DMS153 (cell line): Measurements from ENCODE around the gene DNMT3A.
A peak's percentile ranks its signal among the peaks of the same experiment; 100 is the strongest.

Source experiments
- DNase-seq: peaks from one replicate; lab custom pipeline; 2025; lab: John Stamatoyannopoulos, UW

The DNMT3A gene

GRCh38 chr2:25343187-25343825 is 1.6 kb upstream of the DNMT3A start:
- no peak for DNase-seq

GRCh38 chr2:25342372-25343186 is 854 bp upstream of the DNMT3A start:
- DNase-seq: peak; percentile 62

- DNase-seq: no peak
Measured at GRCh38 chr2:25341011-25341727, 556 bp downstream of the DNMT3A start.

- no peak for DNase-seq
Measured at GRCh38 chr2:25340181-25340921, 1.4 kb downstream of the DNMT3A start.

- peak; percentile 50 for DNase-seq
Measured at GRCh38 chr2:25339791-25340180, 1.9 kb downstream of the DNMT3A start.

- DNase-seq: no peak
Measured at GRCh38 chr2:25339211-25339674, 2.5 kb downstream of the DNMT3A start.

GRCh38 chr2:25338401-25338800 is 3.3 kb downstream of the DNMT3A start:
- no peak for DNase-seq

GRCh38 chr2:25337891-25338290 is 3.8 kb downstream of the DNMT3A start:
- no peak for DNase-seq

GRCh38 chr2:25337276-25337675 is 4.4 kb downstream of the DNMT3A start:
- DNase-seq: no peak

- DNase-seq: no peak
Measured at GRCh38 chr2:25336383-25336841, 5.3 kb downstream of the DNMT3A start.

GRCh38 chr2:25335971-25336370 is 5.8 kb downstream of the DNMT3A start:
- no peak for DNase-seq

- DNase-seq: no peak
Measured at GRCh38 chr2:25335204-25335603, 6.5 kb downstream of the DNMT3A start.

- DNase-seq: no peak
Measured at GRCh38 chr2:25334482-25334881, 7.2 kb downstream of the DNMT3A start.

GRCh38 chr2:25333981-25334380 is 7.7 kb downstream of the DNMT3A start:
- no peak for DNase-seq

- DNase-seq: no peak
Measured at GRCh38 chr2:25332571-25332970, 9.2 kb downstream of the DNMT3A start.

- no peak for DNase-seq
Measured at GRCh38 chr2:25331686-25332365, 9.9 kb downstream of the DNMT3A start.

- no peak for DNase-seq
Measured at GRCh38 chr2:25330937-25331336, 10.8 kb downstream of the DNMT3A start.

- DNase-seq: no peak
Measured at GRCh38 chr2:25330273-25330672, 11.5 kb downstream of the DNMT3A start.

- no peak for DNase-seq
Measured at GRCh38 chr2:25328152-25329085, 13.3 kb downstream of the DNMT3A start.

- DNase-seq: no peak
Measured at GRCh38 chr2:25326326-25327013, 15.3 kb downstream of the DNMT3A start.
